HEK293 (cell line): Measurements from ENCODE around the gene CCDC8.

Experiments used
- BCL11B ChIP-seq: fragments of 450-650 bp; formaldehyde crosslinking; IDR thresholded peaks from 2 replicates; pipeline ENCODE4 v1.5.1; 2016; ENCODE audit warnings: low read depth, missing biosample characterization, missing genetic modification characterization
- GLI2 ChIP-seq: fragments of 450-650 bp; formaldehyde crosslinking; IDR thresholded peaks from 2 replicates; pipeline ENCODE4; 2017; ENCODE audit warnings: missing biosample characterization, missing genetic modification characterization, low read depth, borderline replicate concordance
- ZNF274 ChIP-seq, 2 experiments: fragments of 200-500 bp in 1 of 2; fragments of 450-650 bp in 1 of 2; sonication (Bioruptor generic) in 1 of 2; formaldehyde crosslinking in 1 of 2; IDR thresholded peaks; 2 replicates each; pipeline versions ENCODE4 v1.5.1 to v1.6.1; 2014 to 2016; ENCODE audit warnings: borderline replicate concordance in 1 of 2, inconsistent platforms in 1 of 2, low read length in 1 of 2, missing biosample characterization in 1 of 2, missing genetic modification characterization in 1 of 2
- ZNF335 ChIP-seq: fragments of 450-650 bp; formaldehyde crosslinking; conservative IDR thresholded peaks from 2 replicates; pipeline ENCODE4 v1.5.1; 2016; ENCODE audit warnings: missing biosample characterization, missing genetic modification characterization
- TF ChIP-seq, protein P1 (sequence below): fragments of 450-650 bp; formaldehyde crosslinking; IDR thresholded peaks from 2 replicates; pipeline ENCODE4 v1.5.1; 2016; ENCODE audit warnings: missing biosample characterization, missing genetic modification characterization
- TF ChIP-seq, protein P2 (sequence below): fragments of 450-650 bp; formaldehyde crosslinking; optimal IDR thresholded peaks from 2 replicates; pipeline ENCODE3; 2016; ENCODE audit warnings: missing biosample characterization, mild to moderate bottlenecking, missing genetic modification characterization
- TF ChIP-seq, protein P3 (sequence below): fragments of 450-650 bp; formaldehyde crosslinking; IDR thresholded peaks from 2 replicates; pipeline ENCODE4 v1.5.1; 2016; ENCODE audit warnings: missing biosample characterization, missing genetic modification characterization

DNA sequence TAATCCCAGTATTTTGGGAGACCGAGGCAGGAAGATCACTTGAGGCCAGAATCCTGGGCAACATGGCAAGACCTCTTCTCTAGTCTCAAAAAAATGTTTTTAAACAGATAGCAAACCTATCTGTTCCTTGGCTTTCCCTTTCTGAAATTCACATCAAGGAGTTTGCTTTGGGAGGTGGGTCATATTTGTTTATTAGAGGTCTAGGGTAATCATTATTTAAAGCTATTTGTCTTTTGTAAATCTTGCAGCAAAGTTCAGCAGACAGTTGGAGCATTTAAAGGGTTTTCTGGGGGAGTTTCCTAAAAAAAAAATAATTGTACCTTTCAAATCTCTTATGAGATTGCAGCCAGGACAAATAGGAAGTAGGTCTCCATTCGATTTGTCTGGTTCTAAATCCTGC lies 49.0 kb downstream of the CCDC8 start:
- TF ChIP-seq, protein P1, sequence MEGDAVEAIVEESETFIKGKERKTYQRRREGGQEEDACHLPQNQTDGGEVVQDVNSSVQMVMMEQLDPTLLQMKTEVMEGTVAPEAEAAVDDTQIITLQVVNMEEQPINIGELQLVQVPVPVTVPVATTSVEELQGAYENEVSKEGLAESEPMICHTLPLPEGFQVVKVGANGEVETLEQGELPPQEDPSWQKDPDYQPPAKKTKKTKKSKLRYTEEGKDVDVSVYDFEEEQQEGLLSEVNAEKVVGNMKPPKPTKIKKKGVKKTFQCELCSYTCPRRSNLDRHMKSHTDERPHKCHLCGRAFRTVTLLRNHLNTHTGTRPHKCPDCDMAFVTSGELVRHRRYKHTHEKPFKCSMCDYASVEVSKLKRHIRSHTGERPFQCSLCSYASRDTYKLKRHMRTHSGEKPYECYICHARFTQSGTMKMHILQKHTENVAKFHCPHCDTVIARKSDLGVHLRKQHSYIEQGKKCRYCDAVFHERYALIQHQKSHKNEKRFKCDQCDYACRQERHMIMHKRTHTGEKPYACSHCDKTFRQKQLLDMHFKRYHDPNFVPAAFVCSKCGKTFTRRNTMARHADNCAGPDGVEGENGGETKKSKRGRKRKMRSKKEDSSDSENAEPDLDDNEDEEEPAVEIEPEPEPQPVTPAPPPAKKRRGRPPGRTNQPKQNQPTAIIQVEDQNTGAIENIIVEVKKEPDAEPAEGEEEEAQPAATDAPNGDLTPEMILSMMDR (tag by site-specific recombination) = no peak
- TF ChIP-seq, protein P2, sequence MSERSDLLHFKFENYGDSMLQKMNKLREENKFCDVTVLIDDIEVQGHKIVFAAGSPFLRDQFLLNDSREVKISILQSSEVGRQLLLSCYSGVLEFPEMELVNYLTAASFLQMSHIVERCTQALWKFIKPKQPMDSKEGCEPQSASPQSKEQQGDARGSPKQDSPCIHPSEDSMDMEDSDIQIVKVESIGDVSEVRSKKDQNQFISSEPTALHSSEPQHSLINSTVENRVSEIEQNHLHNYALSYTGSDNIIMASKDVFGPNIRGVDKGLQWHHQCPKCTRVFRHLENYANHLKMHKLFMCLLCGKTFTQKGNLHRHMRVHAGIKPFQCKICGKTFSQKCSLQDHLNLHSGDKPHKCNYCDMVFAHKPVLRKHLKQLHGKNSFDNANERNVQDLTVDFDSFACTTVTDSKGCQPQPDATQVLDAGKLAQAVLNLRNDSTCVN = no peak
- TF ChIP-seq ZNF335 (tag by site-specific recombination) (no peak), ZNF274 (IDR thresholded peaks at IDR 0.05; ENCODE audit: low read length) (no peak), ZNF274 (tag by site-specific recombination; IDR thresholded peaks at IDR 0.05; ENCODE audit: borderline replicate concordance) (no peak), BCL11B (tag by site-specific recombination) (no peak), GLI2 (no peak)
- TF ChIP-seq, protein P3, sequence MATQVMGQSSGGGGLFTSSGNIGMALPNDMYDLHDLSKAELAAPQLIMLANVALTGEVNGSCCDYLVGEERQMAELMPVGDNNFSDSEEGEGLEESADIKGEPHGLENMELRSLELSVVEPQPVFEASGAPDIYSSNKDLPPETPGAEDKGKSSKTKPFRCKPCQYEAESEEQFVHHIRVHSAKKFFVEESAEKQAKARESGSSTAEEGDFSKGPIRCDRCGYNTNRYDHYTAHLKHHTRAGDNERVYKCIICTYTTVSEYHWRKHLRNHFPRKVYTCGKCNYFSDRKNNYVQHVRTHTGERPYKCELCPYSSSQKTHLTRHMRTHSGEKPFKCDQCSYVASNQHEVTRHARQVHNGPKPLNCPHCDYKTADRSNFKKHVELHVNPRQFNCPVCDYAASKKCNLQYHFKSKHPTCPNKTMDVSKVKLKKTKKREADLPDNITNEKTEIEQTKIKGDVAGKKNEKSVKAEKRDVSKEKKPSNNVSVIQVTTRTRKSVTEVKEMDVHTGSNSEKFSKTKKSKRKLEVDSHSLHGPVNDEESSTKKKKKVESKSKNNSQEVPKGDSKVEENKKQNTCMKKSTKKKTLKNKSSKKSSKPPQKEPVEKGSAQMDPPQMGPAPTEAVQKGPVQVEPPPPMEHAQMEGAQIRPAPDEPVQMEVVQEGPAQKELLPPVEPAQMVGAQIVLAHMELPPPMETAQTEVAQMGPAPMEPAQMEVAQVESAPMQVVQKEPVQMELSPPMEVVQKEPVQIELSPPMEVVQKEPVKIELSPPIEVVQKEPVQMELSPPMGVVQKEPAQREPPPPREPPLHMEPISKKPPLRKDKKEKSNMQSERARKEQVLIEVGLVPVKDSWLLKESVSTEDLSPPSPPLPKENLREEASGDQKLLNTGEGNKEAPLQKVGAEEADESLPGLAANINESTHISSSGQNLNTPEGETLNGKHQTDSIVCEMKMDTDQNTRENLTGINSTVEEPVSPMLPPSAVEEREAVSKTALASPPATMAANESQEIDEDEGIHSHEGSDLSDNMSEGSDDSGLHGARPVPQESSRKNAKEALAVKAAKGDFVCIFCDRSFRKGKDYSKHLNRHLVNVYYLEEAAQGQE (tag by site-specific recombination) = no peak
